LNCAP (cell line): Measurements from ENCODE around the gene LIN37.

Experiments
- CTCF ChIP-seq: fragments of 450-650 bp; IDR thresholded peaks from 2 replicates; pipeline ENCODE4 v1.5.1; 2017; ENCODE audit warnings: mild to moderate bottlenecking

The LIN37 gene

DNA sequence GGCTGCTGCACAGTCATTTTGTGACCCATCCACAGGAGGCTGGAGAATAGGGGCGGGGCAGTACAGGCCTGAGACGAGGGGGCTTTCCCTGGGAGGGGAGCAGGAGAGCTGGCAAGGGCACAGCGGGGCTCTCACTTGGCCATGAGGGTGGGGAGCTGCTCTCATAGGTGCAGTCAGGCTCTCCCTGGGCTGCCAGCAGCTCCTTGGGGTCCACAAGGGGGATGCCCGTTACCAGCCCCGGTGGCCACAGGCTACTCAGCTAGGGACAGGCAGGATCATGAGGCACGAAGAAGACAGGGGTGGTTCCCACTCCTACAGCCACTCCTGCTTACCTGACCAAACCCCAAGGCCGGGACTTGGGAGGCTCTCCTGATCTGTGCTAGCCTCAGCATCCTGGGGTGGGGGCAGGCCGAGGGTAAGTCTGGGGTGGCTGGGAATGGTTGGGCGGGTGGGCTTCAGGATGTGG is 43.5 kb downstream of the LIN37 start:
- TF ChIP-seq CTCF, result no peak

DNA sequence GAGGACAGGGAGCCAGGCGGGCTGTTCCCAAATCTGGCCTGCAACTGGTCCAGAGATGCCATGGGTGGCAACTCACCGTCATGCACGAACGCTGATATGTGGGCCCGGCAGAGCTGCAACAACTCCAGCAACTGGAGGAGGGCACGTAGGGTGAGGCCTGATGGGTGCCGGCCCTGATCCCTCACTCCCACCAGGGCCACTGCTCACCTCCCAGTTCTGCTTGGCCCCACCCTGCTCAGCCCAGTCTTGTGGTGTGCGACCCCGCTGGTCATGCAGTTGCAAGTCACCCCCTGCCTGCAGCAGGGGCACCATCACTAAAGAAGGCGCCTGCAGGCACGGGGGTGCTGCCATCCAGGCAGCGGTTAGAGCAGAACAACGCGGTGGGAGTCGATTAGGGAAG is 43.9 kb downstream of the LIN37 start:
- TF ChIP-seq CTCF, result no peak

- no peak for TF ChIP-seq CTCF
These were observed 44.5 kb downstream of the LIN37 start for GRCh38 chr19:35792888-35793287.

DNA sequence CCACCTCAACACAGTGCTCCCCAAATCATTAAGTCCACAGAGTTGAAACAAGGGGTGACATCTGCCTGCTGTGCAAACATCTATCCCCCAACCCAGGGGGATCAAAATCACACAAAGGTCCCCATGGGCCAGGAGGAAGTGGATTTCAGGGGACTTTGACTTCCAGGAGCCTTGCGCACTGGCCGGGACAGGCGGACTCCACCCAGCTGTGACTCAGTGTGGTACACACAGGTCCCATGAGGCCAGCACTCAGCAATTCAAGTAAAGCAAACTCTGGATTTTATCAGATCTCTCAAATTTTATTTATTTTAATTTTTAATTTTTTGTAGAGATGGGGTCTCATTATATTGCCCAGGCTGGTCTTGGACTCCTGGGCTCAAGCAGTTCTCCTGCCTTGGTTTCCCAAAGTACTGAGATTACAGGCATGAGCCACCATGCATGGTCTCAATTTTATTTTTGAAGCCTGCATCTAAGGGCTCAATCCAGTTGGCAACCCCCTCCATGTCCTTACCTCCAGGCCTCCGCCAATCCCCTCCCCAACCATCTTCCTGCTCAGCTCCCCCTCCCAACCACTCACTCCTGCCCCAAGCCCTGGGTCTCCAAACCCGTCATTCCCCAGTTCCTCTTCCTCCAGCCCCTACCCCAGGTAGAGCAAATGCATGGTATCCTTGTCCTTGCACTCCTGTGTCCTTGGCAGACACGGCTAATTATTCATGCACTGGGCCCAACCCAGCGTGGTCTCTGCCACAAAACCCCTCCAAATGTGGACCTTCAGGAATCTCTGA is 45.2 kb downstream of the LIN37 start:
- TF ChIP-seq CTCF, result no peak

DNA sequence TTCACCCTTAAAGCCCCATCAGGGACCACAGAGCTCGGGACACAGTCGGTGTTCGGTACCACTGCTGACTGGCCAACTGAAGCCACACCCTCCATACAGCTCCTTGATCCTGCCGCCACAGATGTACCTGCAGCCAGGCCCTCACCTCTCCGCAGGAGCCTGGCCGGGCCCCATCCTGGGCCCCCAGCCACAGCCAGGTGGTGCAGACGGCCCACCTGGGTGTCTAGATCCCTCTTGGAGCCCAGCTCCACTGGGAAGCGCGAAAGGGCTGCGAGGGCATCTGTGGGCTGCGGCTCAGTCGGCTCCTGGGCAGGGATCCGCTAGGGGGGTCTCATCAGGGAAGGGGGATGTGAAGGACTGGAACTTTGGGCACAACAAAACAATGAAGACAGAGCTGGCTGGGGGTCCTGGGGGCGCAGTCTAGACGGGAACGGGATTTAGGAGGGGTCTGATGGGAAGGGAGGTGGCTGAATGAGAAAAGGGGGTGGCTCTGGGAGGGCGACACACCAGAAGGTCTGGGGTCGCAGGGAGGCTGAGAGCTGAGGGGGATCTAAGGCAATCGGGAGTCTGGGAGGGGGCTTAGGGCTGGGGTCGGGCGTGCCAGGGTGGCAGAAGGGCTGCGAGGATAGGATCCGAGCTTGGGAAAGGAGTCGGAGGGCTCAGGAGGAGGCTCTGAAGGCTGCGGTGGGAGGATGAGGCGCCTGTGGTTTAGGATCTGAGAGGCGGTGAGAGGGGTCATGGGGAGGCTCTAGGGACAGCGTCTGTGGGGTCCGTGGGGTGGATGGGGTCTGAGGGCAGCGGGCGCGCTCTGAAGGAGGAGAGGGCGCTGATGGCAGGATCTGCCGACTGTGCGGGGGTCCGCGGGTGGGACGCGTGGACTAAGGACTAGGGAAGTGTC is 48.5 kb downstream of the LIN37 start:
- no peak for TF ChIP-seq CTCF

- no peak for TF ChIP-seq CTCF
These were observed 49.3 kb downstream of the LIN37 start for GRCh38 chr19:35797663-35798062.

GRCh38 chr19:35801828-35802227 is 53.5 kb downstream of the LIN37 start:
- no peak for TF ChIP-seq CTCF
